Right lobe of liver (tissue), 6 donors: ENCODE data around the gene TPST1. TPM values are rescaled to one million over a fixed set of nuclear protein-coding genes. Genes with fewer than 3 reads are reported as not detected.
A peak's percentile ranks its signal among the peaks of the same experiment; 100 is the strongest.

Experiments used
- ATAC-seq, 4 donors: fragments of 200-7000 bp; cut with Tn5 transposase; one replicate each; pipeline ENCODE4 v1.9.1; 2020; ENCODE audit warnings: mild to moderate bottlenecking in 4 of 4, moderate library complexity in 4 of 4
- DNase-seq, 3 donors: peaks; one replicate each; pipeline ENCODE4 v3.0.0-alpha.2; 2020
- H3K27ac ChIP-seq, 3 donors: fragments of 200-600 bp; one replicate each; pipeline ENCODE4 v1.8.0; 2022
- H3K27me3 ChIP-seq, 2 donors: fragments of 200-600 bp; one replicate each; pipeline ENCODE4 v1.8.0; 2022
- H3K36me3 ChIP-seq, 4 donors: fragments of 200-600 bp; sonication (generic) in 1 of 4; one replicate each; pipeline versions ENCODE4 v1.5.1 to v1.8.0; 2017 to 2022; ENCODE audit warnings: control low read depth in 1 of 4
- H3K4me1 ChIP-seq, 4 donors: fragments of 200-600 bp; sonication (generic) in 1 of 4; one replicate each; pipeline versions ENCODE4 v1.5.1 to v1.8.0; 2017 to 2022; ENCODE audit warnings: control low read depth in 1 of 4
- H3K4me3 ChIP-seq, 3 donors: fragments of 200-600 bp; one replicate each; pipeline ENCODE4 v1.8.0; 2022
- H3K9me3 ChIP-seq, 4 donors: fragments of 200-600 bp; sonication (generic) in 1 of 4; one replicate each; pipeline versions ENCODE4 v1.5.1 to v1.8.0; 2017 to 2022; ENCODE audit warnings: control low read depth in 1 of 4
- CTCF ChIP-seq, 4 donors: fragments of 200-600 bp in 3 of 4; fragments of 450-650 bp in 1 of 4; IDR thresholded peaks; one replicate each; pipeline versions ENCODE4 v1.5.1 to v1.8.0; 2016 to 2022; ENCODE audit warnings: antibody characterized with exemption in 4 of 4, mild to moderate bottlenecking in 2 of 4
- POLR2A ChIP-seq: fragments of 450-650 bp; IDR thresholded peaks from one replicate; pipeline ENCODE4 v1.6.1; 2017; ENCODE audit warnings: antibody characterized with exemption, mild to moderate bottlenecking
- WGBS: methylation state at CpG from one replicate; pipeline ENCODE4 v1.1.6; 2018; ENCODE audit warnings: low coverage, low lambda C conversion rate; ENCODE audit not compliant: insufficient coverage; ENCODE audit errors: missing lambda C conversion rate; 5-methylcytosine and 5-hydroxymethylcytosine counted together
- intact Hi-C, 2 donors: fragments of 100-400 bp; cut with DNase I; formaldehyde crosslinking; loops; one replicate each; pipeline versions ENCODE4 v1.11.2 to v1.14.1; 2022
- total RNA-seq, 6 experiments: library from RNA; depleted of rRNA in 2 of 6; stranded (reverse); fragments of >200 nt in 2 of 6; fragmentation: NEBNext Ultra II Directional in 3 of 6; extraction: Animal tissue kit (Norgen Biotek cat#: 25700) in 3 of 6; gene quantifications; one replicate each; pipeline versions ENCODE4 v1.1.0 to v1.2.4, GENCODE V29; 2016 to 2023
- donor health status: DM: no; HTN: yes; CAD: no.
- donor health status: DM: no; HTN: no; CAD: no.
- donor health status: DM: no; HTN: no; CAD: no.
- donor health status: DM: no; HTN: yes; CAD: no.
- donor health status: DM: no; HTN: yes; CAD: no.

TPST1 gene
- total RNA-seq, 6 experiments from 2014 or later = 18.0 to 40.5 (median 26.3) TPM

GRCh38 chr7:66206119-66206933 lies 1.2 kb downstream of the TPST1 start:
- peak in 1 of 4 donors; percentile 8 for ATAC-seq
- intact Hi-C loops = no loop called here

GRCh38 chr7:66206934-66207240 lies 1.8 kb downstream of the TPST1 start:
- TF ChIP-seq CTCF (IDR thresholded peaks at IDR 0.05) = no peak
- no peak for TF ChIP-seq POLR2A
- intact Hi-C loops = no loop called here
- peak overlapping the region in 2 of 3 donors; percentile 93 to 97 for H3K27ac ChIP-seq
- H3K4me1 ChIP-seq = peaks cover 0 to 23% (median 0%) of the 10 kb centered on the region in 4 donors
- H3K9me3 ChIP-seq = no peaks in the 10 kb centered on the region
- ATAC-seq = no peak
- peak in 1 of 3 donors; percentile 28 for DNase-seq
- H3K27me3 ChIP-seq = no peaks in the 10 kb centered on the region
- H3K4me3 ChIP-seq = peak overlapping the region; percentile 93 to 99 (median 97)
- H3K36me3 ChIP-seq = no peaks in the 10 kb centered on the region
- 24% methylated on average over 5 of the region's 5 CpGs for WGBS

More at GRCh38 chr7:66206119-66206933, 1.2 kb downstream of the TPST1 start:
- 27% methylated on average over 12 of the region's 12 CpGs for WGBS
- Histone ChIP-seq H3K9me3 (no peaks in the 10 kb centered on the region), H3K4me1 (peaks cover 0 to 23% (median 0%) of the 10 kb centered on the region in 4 donors), H3K27ac (peak overlapping the region; percentile 93 to 97 (median 95)), H3K27me3 (no peaks in the 10 kb centered on the region), H3K36me3 (no peaks in the 10 kb centered on the region), H3K4me3 (peak overlapping the region; percentile 93 to 99 (median 97))
- TF ChIP-seq CTCF (IDR thresholded peaks at IDR 0.05) = no peak
- TF ChIP-seq POLR2A = no peak
- peak in 1 of 3 donors; percentile 38 for DNase-seq

- no peak for DNase-seq
- TF ChIP-seq CTCF (IDR thresholded peaks at IDR 0.05) (no peak), POLR2A (no peak)
- intact Hi-C loops = no loop called here
- Histone ChIP-seq H3K4me3 (no peak overlapping the region), H3K9me3 (no peaks in the 10 kb centered on the region), H3K27me3 (no peaks in the 10 kb centered on the region), H3K36me3 (no peaks in the 10 kb centered on the region), H3K27ac (peak overlapping the region in 1 of 3 donors; percentile 97), H3K4me1 (peaks cover 0 to 23% (median 0%) of the 10 kb centered on the region in 4 donors)
- 52% methylated on average over 3 of the region's 3 CpGs for WGBS
- ATAC-seq = no peak
Measured at GRCh38 chr7:66207540-66207939, 2.4 kb downstream of the TPST1 start.

- ATAC-seq = no peak
- H3K27ac ChIP-seq = peak overlapping the region in 1 of 3 donors; percentile 26
- no peaks in the 10 kb centered on the region for H3K27me3 ChIP-seq
- TF ChIP-seq POLR2A = no peak
- TF ChIP-seq CTCF (IDR thresholded peaks at IDR 0.05) = no peak
- intact Hi-C loops = no loop called here
- DNase-seq = no peak
- no peaks in the 10 kb centered on the region for H3K9me3 ChIP-seq
- no peak overlapping the region for H3K4me3 ChIP-seq
- H3K36me3 ChIP-seq = no peaks in the 10 kb centered on the region
- WGBS = 75% methylated on average over 2 of the region's 5 CpGs
- peaks cover 0 to 20% (median under 1%) of the 10 kb centered on the region in 4 donors for H3K4me1 ChIP-seq
Measured at GRCh38 chr7:66211429-66211828, 6.3 kb downstream of the TPST1 start.
